KBM-7 (cell line): ENCODE measurements around the gene FBXO17.
"Not testable (repeated sequence)": the region's sequence is repeated elsewhere in the genome, so short reads cannot be mapped to it uniquely, and the experiment has no call there.

Experiments
- DNase-seq: peaks from one replicate; pipeline ENCODE4 v3.0.0-alpha.2; 2015
- in situ Hi-C: fragments of 300-500 bp; cut with MboI; formaldehyde crosslinking; loops from 2 replicates; pipeline ENCODE4 v1.14.3; 2020; ENCODE audit warnings: low sequenced_read_pairs, low pct_unique_long_range_greater_than_20kb, mixed read lengths

FBXO17 gene, protein sequence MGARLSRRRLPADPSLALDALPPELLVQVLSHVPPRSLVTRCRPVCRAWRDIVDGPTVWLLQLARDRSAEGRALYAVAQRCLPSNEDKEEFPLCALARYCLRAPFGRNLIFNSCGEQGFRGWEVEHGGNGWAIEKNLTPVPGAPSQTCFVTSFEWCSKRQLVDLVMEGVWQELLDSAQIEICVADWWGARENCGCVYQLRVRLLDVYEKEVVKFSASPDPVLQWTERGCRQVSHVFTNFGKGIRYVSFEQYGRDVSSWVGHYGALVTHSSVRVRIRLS

DNA sequence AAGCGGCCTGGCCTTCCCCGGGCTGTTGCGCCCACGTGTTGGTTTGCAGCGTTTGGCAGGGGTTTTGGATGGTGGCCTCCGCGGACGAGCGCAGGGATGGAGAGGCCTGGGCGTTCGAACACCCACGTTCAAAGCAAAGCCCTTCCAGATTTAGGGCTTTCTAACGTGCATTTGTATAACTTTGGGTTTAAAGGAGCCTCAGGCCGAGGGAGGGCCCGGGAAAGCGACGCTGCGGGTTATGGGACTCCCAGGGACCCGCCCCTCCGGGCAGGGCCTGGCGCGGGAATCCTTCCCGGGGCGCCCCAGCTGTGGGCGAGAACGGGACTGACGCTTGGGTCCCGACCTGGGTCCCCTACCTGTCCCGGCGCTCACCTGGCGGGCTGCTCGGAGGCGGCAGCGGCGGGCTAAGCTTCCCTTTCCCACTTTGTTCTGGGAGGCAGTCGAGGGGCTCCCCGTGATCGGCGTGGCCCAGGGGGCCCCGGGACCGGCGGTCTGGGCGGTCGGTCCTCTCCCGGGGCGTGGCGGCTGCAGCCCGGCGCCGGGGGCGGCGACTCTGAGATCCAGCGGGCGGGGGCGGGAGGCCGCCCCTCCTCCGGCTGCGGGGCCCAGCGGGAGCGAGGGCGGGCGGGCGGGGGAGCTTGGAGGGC lies at the start of gene FBXO17:
Gene FBXO17 (minus strand): TSS at position 529 of the 647 bp plus-strand sequence. CDS start 25,423 bp downstream, outside the sequence.
- in situ Hi-C loops, result no loop called here
- no peak for DNase-seq

- DNase-seq, result no peak
- in situ Hi-C loops, result no loop called here
Measured at GRCh38 chr19:39024875-39025641, 49.5 kb upstream of the FBXO17 start.

GRCh38 chr19:39021063-39021462 lies 45.5 kb upstream of the FBXO17 start:
- in situ Hi-C loops, result no loop called here
- DNase-seq, result no peak

- no peak for DNase-seq
- in situ Hi-C loops, result no loop called here
Measured at GRCh38 chr19:39017646-39018045, 42.1 kb upstream of the FBXO17 start.

DNA sequence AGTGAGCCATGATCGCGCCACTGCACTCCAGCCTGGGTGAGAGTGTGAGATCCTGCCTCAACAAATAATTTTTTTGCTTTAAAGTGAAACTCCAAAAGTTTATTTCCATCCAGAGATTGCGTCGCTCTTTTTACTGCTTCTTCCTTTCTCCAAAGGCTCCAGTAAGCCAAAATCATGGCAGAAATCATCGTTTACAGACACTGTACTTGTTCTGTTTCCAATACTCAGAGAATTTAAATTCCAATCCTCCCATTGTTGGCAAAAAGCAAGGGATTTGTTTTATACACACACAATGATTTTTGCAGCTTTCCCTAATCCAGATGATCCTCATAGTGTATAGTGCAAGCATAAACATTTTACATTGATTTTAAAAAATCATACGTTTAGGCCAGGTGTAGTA lies 41.5 kb upstream of the FBXO17 start:
- in situ Hi-C loops, result no loop called here
- no peak for DNase-seq

DNA sequence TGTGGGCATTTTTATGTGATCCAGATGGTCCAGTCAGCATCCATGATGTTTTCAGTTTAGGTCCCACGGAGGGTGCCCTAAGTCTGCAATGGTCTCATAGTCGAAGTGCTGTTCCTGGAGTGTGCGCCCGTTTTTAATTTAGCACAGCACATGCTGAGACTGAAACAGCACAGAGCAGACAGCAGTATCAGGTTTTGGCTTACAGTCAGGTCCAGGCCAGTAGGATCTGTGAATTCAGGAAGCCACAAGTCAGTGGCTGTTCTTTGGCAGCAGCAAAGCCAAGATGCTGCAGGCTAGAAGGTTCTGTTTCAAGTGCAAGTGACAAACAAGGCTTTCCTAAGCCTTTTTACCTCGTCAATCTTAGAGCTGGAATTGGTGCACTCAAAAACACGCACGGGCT lies 38.5 kb upstream of the FBXO17 start:
- no peak for DNase-seq
- in situ Hi-C loops, result no loop called here

- no peak for DNase-seq
- in situ Hi-C loops, result no loop called here
Measured at GRCh38 chr19:39009001-39009400, 33.5 kb upstream of the FBXO17 start.

- DNase-seq, result no peak
- in situ Hi-C loops, result no loop called here
Measured at GRCh38 chr19:39008137-39008536, 32.6 kb upstream of the FBXO17 start.

- in situ Hi-C loops, result no loop called here
- no peak for DNase-seq
Measured at GRCh38 chr19:39007096-39007495, 31.6 kb upstream of the FBXO17 start.

GRCh38 chr19:39004403-39004802 lies 28.9 kb upstream of the FBXO17 start:
- no peak for DNase-seq
- in situ Hi-C loops, result no loop called here

GRCh38 chr19:39003796-39004195 lies 28.3 kb upstream of the FBXO17 start:
- in situ Hi-C loops, result no loop called here
- DNase-seq, result no peak

- in situ Hi-C loops, result no loop called here
- DNase-seq, result no peak
Measured at GRCh38 chr19:39003188-39003587, 27.6 kb upstream of the FBXO17 start.

DNA sequence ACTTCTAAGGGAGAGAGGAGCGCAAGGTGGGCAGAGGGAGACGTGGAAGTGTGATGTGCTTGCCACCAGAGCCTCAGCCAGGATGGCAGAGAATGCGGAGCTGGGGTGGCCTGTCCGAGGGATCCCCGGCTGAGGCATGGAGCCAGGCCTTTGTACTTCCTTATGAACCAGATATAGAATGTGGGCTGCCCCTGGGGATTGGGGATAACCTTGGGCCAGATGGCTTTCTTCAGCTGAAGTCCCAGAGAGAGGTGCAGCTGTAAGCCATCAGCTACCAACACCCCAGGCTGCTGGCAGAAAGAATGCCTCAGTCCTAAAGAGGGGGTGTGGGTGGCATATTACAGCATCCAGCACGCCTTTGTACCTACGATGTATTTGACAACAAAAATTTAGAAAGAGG lies 25.5 kb upstream of the FBXO17 start:
- in situ Hi-C loops, result no loop called here
- no peak for DNase-seq

DNA sequence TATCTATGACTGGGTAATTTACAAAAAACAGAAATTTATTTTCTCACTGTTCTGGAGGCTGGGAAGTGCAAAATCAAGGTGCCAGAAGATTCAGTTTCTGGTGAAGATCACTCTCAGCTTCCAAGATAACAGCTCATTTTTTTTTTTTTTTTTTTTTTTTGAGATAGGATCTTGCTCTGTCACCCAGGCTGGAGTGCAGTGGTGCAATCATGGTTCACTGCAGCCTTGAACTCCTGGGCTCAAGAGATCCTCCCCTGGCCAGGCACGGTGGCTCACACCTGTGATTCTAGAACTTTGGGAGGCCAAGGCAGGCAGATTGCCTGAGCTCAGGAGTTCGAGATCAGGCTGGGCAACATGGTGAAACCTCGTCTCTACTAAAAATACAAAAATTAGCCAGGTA lies 22.0 kb upstream of the FBXO17 start:
- DNase-seq, in situ Hi-C loops: not testable (repeated sequence)

- in situ Hi-C loops, result no loop called here
- DNase-seq, result no peak
Measured at GRCh38 chr19:38993271-38993670, 17.7 kb upstream of the FBXO17 start.

GRCh38 chr19:38990949-38991697 lies 15.6 kb upstream of the FBXO17 start:
- in situ Hi-C loops, result no loop called here
- DNase-seq, result no peak

DNA sequence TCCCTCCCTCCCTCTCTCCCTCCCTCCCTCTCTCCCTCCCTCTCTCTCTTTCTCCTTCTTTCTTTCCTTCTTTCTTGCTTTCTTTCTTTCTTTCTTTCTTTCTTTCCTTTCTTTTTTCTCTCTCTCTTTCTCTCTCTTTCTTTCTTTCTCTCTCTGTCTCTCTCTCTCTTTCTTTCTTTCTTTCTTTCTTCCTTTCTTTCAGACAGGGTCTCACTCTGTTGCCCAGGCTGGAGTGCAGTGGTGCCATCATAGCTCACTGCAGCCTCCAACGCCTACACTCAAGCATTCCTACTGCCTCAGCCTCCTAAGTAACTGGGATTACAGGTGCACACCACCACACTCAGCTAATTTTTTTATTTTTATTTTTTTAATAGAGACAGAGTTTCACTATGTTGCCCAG lies 14.1 kb upstream of the FBXO17 start:
- DNase-seq, in situ Hi-C loops: not testable (repeated sequence)

DNA sequence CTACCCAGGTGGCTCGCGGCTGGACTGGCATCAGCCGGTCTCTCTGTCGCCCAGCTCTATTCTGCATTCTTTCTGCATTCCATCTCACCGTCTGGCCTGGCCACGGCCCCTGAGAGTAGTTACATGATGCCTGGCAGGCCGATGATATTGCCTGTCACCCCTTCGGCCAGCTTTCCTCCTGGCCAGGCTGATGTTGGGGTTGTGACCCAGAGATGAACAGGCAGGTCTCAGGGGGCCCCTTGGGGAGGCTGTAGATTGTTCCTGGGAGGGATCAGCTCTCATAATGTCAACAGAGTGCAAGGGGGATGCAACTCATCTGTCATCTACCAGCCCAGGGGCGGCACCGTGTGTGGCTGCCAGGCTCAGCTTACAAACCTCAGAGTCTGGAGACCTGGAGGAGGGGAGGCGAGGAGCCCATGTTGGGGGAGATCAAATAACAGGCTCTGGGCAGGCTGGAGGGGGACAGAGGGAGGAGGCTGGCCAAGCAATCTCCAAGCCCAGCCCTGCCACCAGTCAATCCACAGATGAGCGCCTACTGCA lies 13.6 kb upstream of the FBXO17 start:
- no peak for DNase-seq
- in situ Hi-C loops, result no loop called here

GRCh38 chr19:38988627-38989026 lies 13.1 kb upstream of the FBXO17 start:
- in situ Hi-C loops, result not testable (repeated sequence)

More at GRCh38 chr19:38988627-38989026, 13.1 kb upstream of the FBXO17 start:
- DNase-seq, result not testable (repeated sequence)
